DOHH2 (cell line): ENCODE results near the gene NFATC3.
"Not testable (repeated sequence)": the region's sequence is repeated elsewhere in the genome, so short reads cannot be mapped to it uniquely, and the experiment has no call there.

Source experiments
- H3F3A ChIP-seq: fragments of 200-600 bp; sonication (generic), shearing (Covaris generic); 2 replicates; pipeline ENCODE4 v1.6.0; 2016; ENCODE audit warnings: antibody characterized with exemption, mild to moderate bottlenecking; ENCODE audit not compliant: control insufficient read depth, insufficient read depth
- H3K27ac ChIP-seq: fragments of 200-600 bp; sonication (generic); 2 replicates; pipeline ENCODE4 v1.5.1; 2014; ENCODE audit warnings: low read depth, mild to moderate bottlenecking, low read length, moderate library complexity
- H3K27me3 ChIP-seq: fragments of 200-600 bp; sonication (generic); 2 replicates; pipeline ENCODE4 v1.6.1; 2014; ENCODE audit warnings: mild to moderate bottlenecking, low read length, mixed read lengths; ENCODE audit not compliant: control insufficient read depth
- H3K36me3 ChIP-seq: fragments of 200-600 bp; sonication (generic); 2 replicates; pipeline ENCODE4 v1.6.1; 2014; ENCODE audit warnings: mild to moderate bottlenecking, low read length, moderate library complexity, mixed read lengths; ENCODE audit not compliant: control insufficient read depth
- H3K4me1 ChIP-seq: fragments of 200-600 bp; sonication (generic); 2 replicates; pipeline ENCODE4 v1.6.1; 2014; ENCODE audit warnings: mild to moderate bottlenecking, low read length, mixed read lengths; ENCODE audit not compliant: control insufficient read depth
- H3K4me2 ChIP-seq: fragments of 200-600 bp; sonication (generic); 2 replicates; pipeline ENCODE4 v1.6.0; 2014; ENCODE audit warnings: mild to moderate bottlenecking, low read length, moderate library complexity
- H3K4me3 ChIP-seq: fragments of 200-600 bp; sonication (generic); 2 replicates; pipeline ENCODE4 v1.5.1; 2014; ENCODE audit warnings: mild to moderate bottlenecking, low read length, mixed read lengths
- H3K79me2 ChIP-seq: fragments of 200-600 bp; sonication (generic); 2 replicates; pipeline ENCODE4 v1.6.1; 2014; ENCODE audit warnings: mild to moderate bottlenecking, low read length, mixed read lengths; ENCODE audit not compliant: control insufficient read depth
- H3K9me2 ChIP-seq: fragments of 200-600 bp; sonication (generic); replicated peaks from 2 replicates; pipeline ENCODE4 v1.6.1; 2014; ENCODE audit warnings: mild to moderate bottlenecking, low read length, mixed read lengths; ENCODE audit not compliant: control insufficient read depth
- H3K9me3 ChIP-seq: fragments of 200-600 bp; sonication (generic); 2 replicates; pipeline ENCODE4 v1.6.1; 2014; ENCODE audit warnings: antibody characterized with exemption, low read length, mixed read lengths; ENCODE audit not compliant: control insufficient read depth, insufficient read depth
- H4K20me1 ChIP-seq: fragments of 200-600 bp; sonication (generic); 2 replicates; pipeline ENCODE4 v1.6.0; 2014; ENCODE audit warnings: low read depth, mild to moderate bottlenecking, antibody characterized with exemption, low read length, moderate library complexity; ENCODE audit not compliant: control insufficient read depth, insufficient read depth
- EZH2phosphoT487 ChIP-seq: fragments of 200-600 bp; sonication (generic); IDR thresholded peaks from 2 replicates; pipeline ENCODE4 v1.6.1; 2017; ENCODE audit warnings: borderline replicate concordance, mild to moderate bottlenecking, antibody characterized with exemption, low read length, moderate library complexity, mixed read lengths
- TF ChIP-seq, protein P1 (sequence below): fragments of 200-600 bp; sonication (generic); IDR thresholded peaks from one replicate; pipeline ENCODE4 v1.5.1; 2014; ENCODE audit warnings: antibody characterized with exemption, mild to moderate bottlenecking, low read depth, low read length; ENCODE audit not compliant: poor library complexity, severe bottlenecking

NFATC3 gene

DNA sequence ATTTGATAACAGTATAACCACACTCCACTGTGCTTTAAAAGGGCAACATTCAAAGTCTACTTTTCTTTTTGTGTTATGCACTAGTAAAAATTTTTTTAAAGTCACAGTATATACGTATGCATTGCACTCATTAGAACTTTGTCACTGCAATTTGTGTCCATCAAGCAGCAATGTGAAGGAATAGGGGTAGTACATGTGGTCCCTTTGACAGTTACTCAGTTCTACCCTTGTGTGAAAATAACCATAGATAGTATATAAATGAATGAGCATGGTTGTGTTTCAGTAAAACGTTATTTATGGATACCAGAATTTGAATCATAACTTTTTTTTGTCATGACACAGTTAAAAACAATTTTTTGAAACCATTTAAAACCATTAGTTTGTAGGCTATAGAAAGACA, 30.7 kb downstream of the NFATC3 start:
- H3K9me2 ChIP-seq = no peaks in the 10 kb centered on the region
- peaks cover 47% of the 10 kb centered on the region for H3K4me1 ChIP-seq
- H3K27me3 ChIP-seq = no peaks in the 10 kb centered on the region
- H3K9me3 ChIP-seq = no peaks in the 10 kb centered on the region
- H3K4me2 ChIP-seq = peak overlapping the region; percentile 36
- H3K36me3 ChIP-seq = no peaks in the 10 kb centered on the region
- H4K20me1 ChIP-seq = peaks cover 11% of the 10 kb centered on the region
- H3K27ac ChIP-seq = no peak overlapping the region
- H3F3A ChIP-seq = peaks cover 2% of the 10 kb centered on the region; the same call in 1 of the 2 replicates
- TF ChIP-seq EZH2phosphoT487 = no peak
- TF ChIP-seq, protein P1, sequence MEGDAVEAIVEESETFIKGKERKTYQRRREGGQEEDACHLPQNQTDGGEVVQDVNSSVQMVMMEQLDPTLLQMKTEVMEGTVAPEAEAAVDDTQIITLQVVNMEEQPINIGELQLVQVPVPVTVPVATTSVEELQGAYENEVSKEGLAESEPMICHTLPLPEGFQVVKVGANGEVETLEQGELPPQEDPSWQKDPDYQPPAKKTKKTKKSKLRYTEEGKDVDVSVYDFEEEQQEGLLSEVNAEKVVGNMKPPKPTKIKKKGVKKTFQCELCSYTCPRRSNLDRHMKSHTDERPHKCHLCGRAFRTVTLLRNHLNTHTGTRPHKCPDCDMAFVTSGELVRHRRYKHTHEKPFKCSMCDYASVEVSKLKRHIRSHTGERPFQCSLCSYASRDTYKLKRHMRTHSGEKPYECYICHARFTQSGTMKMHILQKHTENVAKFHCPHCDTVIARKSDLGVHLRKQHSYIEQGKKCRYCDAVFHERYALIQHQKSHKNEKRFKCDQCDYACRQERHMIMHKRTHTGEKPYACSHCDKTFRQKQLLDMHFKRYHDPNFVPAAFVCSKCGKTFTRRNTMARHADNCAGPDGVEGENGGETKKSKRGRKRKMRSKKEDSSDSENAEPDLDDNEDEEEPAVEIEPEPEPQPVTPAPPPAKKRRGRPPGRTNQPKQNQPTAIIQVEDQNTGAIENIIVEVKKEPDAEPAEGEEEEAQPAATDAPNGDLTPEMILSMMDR = no peak
- H3K79me2 ChIP-seq = peaks cover 100% of the 10 kb centered on the region
- H3K4me3 ChIP-seq = no peak overlapping the region

DNA sequence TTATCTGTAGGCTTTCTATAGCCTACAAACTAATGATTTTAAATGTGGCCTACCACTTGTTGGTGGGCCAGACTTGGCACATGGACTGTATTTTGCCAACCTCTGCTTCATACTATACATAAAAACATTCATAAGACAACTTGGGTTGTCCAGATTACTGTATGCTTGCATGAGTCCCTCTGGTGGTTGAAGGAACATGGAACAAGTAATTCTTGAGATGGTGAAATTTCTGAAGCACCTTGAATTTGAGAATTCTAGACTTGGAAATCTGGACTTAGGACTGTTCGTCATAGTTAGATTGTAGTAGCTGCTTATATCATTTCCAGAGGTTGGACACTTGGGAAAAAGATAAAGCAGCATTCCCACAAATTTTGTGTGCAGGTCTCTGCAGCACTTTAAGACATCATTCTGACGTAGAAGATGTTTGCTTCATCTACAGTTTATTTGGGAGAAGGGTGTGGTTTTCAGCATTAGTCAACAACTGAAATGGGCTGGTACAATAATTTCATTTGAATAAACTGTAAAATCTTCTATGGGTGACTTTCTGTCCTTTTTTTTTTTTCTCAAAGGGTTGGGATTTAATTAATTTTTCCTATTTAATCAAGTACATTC, 31.2 kb downstream of the NFATC3 start:
- Histone ChIP-seq H3K27me3 (no peaks in the 10 kb centered on the region), H3K9me3 (no peaks in the 10 kb centered on the region), H3K27ac (no peak overlapping the region), H4K20me1 (peaks cover 11% of the 10 kb centered on the region), H3K36me3 (no peaks in the 10 kb centered on the region), H3K4me1 (peaks cover 47% of the 10 kb centered on the region), H3F3A (peaks cover 2% of the 10 kb centered on the region; the same call in 1 of the 2 replicates), H3K9me2 (no peaks in the 10 kb centered on the region), H3K4me3 (peak overlapping the region; percentile 12), H3K4me2 (peak overlapping the region; percentile 36), H3K79me2 (peaks cover 100% of the 10 kb centered on the region)
- TF ChIP-seq, protein P1 = peak; percentile 77
- no peak for TF ChIP-seq EZH2phosphoT487

DNA sequence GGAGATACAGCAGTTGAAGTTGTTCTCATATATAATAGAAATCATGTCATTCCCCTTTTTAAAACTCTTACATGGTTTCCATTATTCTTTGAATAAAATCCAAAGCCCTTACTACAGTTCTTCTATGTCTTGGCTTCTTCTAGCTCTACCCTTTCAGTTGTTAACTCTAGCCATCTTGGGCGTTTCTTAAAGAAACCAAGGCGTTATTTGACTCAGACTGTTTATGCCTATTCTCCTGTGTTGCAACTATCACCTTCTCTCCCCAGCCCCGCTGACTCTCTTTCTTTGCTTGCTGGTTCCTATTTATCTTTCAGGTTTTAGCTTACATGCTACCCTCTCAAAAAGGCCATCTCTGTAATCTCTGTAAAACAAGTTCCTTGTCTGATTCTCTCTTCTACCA, 32.7 kb downstream of the NFATC3 start:
- no peaks in the 10 kb centered on the region for H3K9me3 ChIP-seq
- H3K4me3 ChIP-seq = no peak overlapping the region
- peaks cover 11% of the 10 kb centered on the region; the same call in 1 of the 2 replicates for H4K20me1 ChIP-seq
- peaks cover 2% of the 10 kb centered on the region; the same call in 1 of the 2 replicates for H3F3A ChIP-seq
- H3K4me2 ChIP-seq = no peak overlapping the region
- H3K9me2 ChIP-seq = no peaks in the 10 kb centered on the region
- no peak overlapping the region for H3K27ac ChIP-seq
- H3K36me3 ChIP-seq = peaks cover 7% of the 10 kb centered on the region; the same call in 1 of the 2 replicates
- no peak for TF ChIP-seq EZH2phosphoT487
- TF ChIP-seq, protein P1 = no peak
- H3K27me3 ChIP-seq = no peaks in the 10 kb centered on the region
- peaks cover 100% of the 10 kb centered on the region for H3K79me2 ChIP-seq
- H3K4me1 ChIP-seq = peaks cover 47% of the 10 kb centered on the region

DNA sequence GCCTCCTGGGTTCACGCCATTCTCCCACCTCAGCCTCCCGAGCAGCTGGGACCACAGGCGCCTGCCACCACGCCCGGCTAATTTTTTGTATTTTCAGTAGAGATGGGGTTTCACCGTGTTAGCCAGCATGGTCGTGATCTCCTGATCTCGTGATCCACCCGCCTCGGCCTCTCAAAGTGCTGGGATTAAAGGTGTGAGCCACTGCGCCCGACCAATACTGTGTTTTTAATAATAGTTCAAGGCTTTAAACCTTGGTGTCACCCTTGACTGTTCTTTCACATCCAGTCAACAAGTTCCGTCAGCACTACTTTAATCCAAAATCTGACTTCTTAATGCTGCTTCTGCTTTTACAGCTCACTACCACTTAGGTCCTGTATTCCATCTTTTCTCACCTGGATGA, 33.8 kb downstream of the NFATC3 start:
- not testable (repeated sequence) for H3K27me3 ChIP-seq, H3K4me3 ChIP-seq, H3K36me3 ChIP-seq, H3F3A ChIP-seq, H3K9me2 ChIP-seq, H3K27ac ChIP-seq, H3K9me3 ChIP-seq
- H4K20me1 ChIP-seq = peaks cover 11% of the 10 kb centered on the region; the same call in 1 of the 2 replicates
- H3K4me2 ChIP-seq = peak overlapping the region; percentile 19
- H3K79me2 ChIP-seq = peaks cover 98% of the 10 kb centered on the region
- H3K4me1 ChIP-seq = peaks cover 47% of the 10 kb centered on the region

DNA sequence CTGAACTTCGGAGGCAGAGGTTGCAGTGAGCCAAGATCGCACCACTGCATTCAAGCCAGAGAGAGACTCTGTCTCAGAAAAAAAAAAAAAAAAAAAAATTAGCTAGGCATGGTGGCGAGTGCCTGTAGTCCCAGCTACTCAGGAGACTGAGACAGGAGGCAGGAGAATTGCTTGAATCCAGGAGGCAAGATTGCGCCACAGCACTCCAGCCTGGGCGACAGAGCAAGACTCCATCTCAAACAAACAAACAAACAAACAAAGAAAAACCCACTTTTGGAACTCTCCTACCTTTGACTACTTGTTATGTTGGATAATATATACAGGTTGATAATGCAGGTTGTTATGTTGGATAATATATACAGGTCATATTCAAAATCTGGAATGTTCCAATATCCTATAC, 35.3 kb downstream of the NFATC3 start:
- not testable (repeated sequence) for H3K9me3 ChIP-seq, H3K4me2 ChIP-seq, H3K27me3 ChIP-seq, H3F3A ChIP-seq, H3K36me3 ChIP-seq, H3K27ac ChIP-seq, H3K4me3 ChIP-seq, H3K9me2 ChIP-seq
- H3K79me2 ChIP-seq = peaks cover 93% of the 10 kb centered on the region
- H4K20me1 ChIP-seq = peaks cover 11% of the 10 kb centered on the region; the same call in 1 of the 2 replicates
- H3K4me1 ChIP-seq = peaks cover 45% of the 10 kb centered on the region
